ENCODE results near the gene AMDHD2. TPM values are rescaled to one million over a fixed set of nuclear protein-coding genes. Genes with fewer than 3 reads are reported as not detected.

The AMDHD2 gene
- total and polyA plus RNA-seq, 2 of the 13 experiments (the other 11 are each of a cell fraction or from before 2014, with no cell fraction given), result 33.5 to 39.1 TPM

DNA sequence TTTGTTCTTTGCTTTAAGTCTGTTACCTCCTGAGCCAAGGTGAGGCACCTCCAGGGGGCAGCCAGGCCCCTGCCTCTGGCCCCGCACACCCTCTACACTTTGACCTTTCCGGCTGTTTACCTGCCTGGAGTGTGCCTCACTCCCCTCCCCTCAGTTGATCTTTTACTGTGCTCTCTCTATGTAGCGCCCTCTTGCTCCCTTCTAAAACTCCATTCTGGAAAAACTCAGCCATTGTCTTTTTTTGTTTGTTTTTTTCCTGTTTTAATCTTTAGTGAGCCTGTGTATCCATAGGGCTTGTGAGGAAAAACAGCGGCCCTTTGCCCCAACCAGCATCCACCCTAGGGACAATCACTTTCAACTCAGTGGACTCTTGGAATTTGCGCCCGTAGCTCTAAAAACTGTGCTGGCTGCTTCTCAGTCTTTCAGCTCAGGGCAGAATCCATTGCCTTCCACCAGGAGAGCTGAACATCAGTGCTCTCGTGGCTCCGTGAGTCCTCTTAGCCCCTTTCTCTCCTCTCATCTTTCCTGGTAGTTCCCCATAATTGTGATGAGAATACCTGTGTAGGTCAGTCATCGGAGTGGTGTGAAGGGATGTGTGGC, 4.3 kb downstream of the AMDHD2 start (continued):
- TF ChIP-seq HINFP (CRISPR knock-in tag; IDR thresholded peaks at IDR 0.05; ENCODE audit: low read depth) (peak; percentile 36; the same call in 1 of the 2 replicates), SKIL (CRISPR knock-in tag; IDR thresholded peaks at IDR 0.05; ENCODE audit: borderline replicate concordance) (peak; percentile 55; the same call in 1 of the 2 replicates), ZBTB26 (CRISPR knock-in tag; IDR thresholded peaks at IDR 0.05; ENCODE audit: borderline replicate concordance) (peak; percentile 91; the same call in 1 of the 2 replicates), ZBTB34 (CRISPR knock-in tag; IDR thresholded peaks at IDR 0.05) (peak; percentile 36; the same call in 1 of the 2 replicates), ZBTB3 (CRISPR knock-in tag; IDR thresholded peaks at IDR 0.05; ENCODE audit: borderline replicate concordance, low read depth) (0 out of 2 replicates have a peak, but pooled peaks have one; percentile 50), POLR2AphosphoS5 (IDR thresholded peaks at IDR 0.05; ENCODE audit: low read depth, low read length) (peak; percentile 68), ZNF652 (CRISPR knock-in tag; IDR thresholded peaks at IDR 0.05; ENCODE audit: borderline replicate concordance, low read depth) (peak; percentile 7), CREB1 (IDR thresholded peaks at IDR 0.05) (no peak), CREB1 (CRISPR knock-in tag; IDR thresholded peaks at IDR 0.05) (peak; percentile 63), ZBTB33 (CRISPR knock-in tag; IDR thresholded peaks at IDR 0.05) (no peak), FOXA1 (IDR thresholded peaks at IDR 0.05) (0 out of 2 replicates have a peak, but pooled peaks have one; percentile 15), FOXA1 (CRISPR knock-in tag; IDR thresholded peaks at IDR 0.05) (peak; percentile 94), ZNF710 (CRISPR knock-in tag; IDR thresholded peaks at IDR 0.05; ENCODE audit: borderline replicate concordance) (peak; percentile 89; the same call in 1 of the 2 replicates), NR2C2 (CRISPR knock-in tag; IDR thresholded peaks at IDR 0.05; ENCODE audit: borderline replicate concordance) (peak; percentile 97), MTERF4 (CRISPR knock-in tag; IDR thresholded peaks at IDR 0.05) (peak; percentile 36; the same call in 1 of the 2 replicates)
- TF ChIP-seq, protein P1, sequence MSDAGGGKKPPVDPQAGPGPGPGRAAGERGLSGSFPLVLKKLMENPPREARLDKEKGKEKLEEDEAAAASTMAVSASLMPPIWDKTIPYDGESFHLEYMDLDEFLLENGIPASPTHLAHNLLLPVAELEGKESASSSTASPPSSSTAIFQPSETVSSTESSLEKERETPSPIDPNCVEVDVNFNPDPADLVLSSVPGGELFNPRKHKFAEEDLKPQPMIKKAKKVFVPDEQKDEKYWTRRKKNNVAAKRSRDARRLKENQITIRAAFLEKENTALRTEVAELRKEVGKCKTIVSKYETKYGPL (CRISPR knock-in tag; IDR thresholded peaks at IDR 0.05), result no peak
